Neutrophil (primary cell): Measurements from ENCODE around the gene HSP90B1.

Experiments
- H3K27ac ChIP-seq: fragments of 200-600 bp; sonication (generic); 2 replicates; pipeline ENCODE4 v1.5.1; 2016; ENCODE audit warnings: mild to moderate bottlenecking, moderate library complexity
- H3K27me3 ChIP-seq: fragments of 200-600 bp; sonication (generic); 2 replicates; pipeline ENCODE4 v1.6.0; 2016; ENCODE audit warnings: mild to moderate bottlenecking
- H3K36me3 ChIP-seq: fragments of 200-600 bp; sonication (generic); 2 replicates; pipeline ENCODE4 v1.5.1; 2017
- H3K4me1 ChIP-seq, 2 experiments: fragments of 200-600 bp in 1 of 2; sonication (generic) in 1 of 2; 1 replicate in 1 of 2; 2 replicates in 1 of 2; pipeline versions ENCODE4 v1.5.1 to v1.6.1; 2013 to 2016; ENCODE audit warnings: low read depth in 1 of 2, low read length in 1 of 2, mild to moderate bottlenecking in 1 of 2, moderate library complexity in 1 of 2; ENCODE audit not compliant: control insufficient read depth in 1 of 2, insufficient read depth in 1 of 2
- H3K4me3 ChIP-seq, 2 experiments: fragments of 200-600 bp in 1 of 2; sonication (generic) in 1 of 2; 1 replicate in 1 of 2; 2 replicates in 1 of 2; pipeline ENCODE4 v1.5.1; 2013 to 2016; ENCODE audit warnings: low read depth in 1 of 2, low read length in 1 of 2, mild to moderate bottlenecking in 1 of 2, moderate library complexity in 1 of 2
- H3K9me3 ChIP-seq: fragments of 200-600 bp; sonication (generic); 2 replicates; pipeline ENCODE4 v1.5.1; 2016
- CTCF ChIP-seq: fragments of 200-600 bp; sonication (generic); IDR thresholded peaks from 2 replicates; pipeline ENCODE4 v1.5.1; 2016; ENCODE audit warnings: antibody characterized with exemption

HSP90B1 gene

GRCh38 chr12:103915306-103915705, 14.9 kb upstream of the HSP90B1 start:
- H3K4me3 ChIP-seq = no peak overlapping the region
- no peak for TF ChIP-seq CTCF
- no peaks in the 10 kb centered on the region for H3K4me1 ChIP-seq
- no peaks in the 10 kb centered on the region for H3K27me3 ChIP-seq
- no peak overlapping the region for H3K27ac ChIP-seq
- no peaks in the 10 kb centered on the region for H3K9me3 ChIP-seq
- H3K36me3 ChIP-seq = no peaks in the 10 kb centered on the region

- Histone ChIP-seq H3K9me3 (no peaks in the 10 kb centered on the region), H3K27me3 (no peaks in the 10 kb centered on the region), H3K36me3 (no peaks in the 10 kb centered on the region), H3K4me1 (no peaks in the 10 kb centered on the region), H3K27ac (no peak overlapping the region), H3K4me3 (no peak overlapping the region)
- no peak for TF ChIP-seq CTCF
These were observed 12.3 kb upstream of the HSP90B1 start for GRCh38 chr12:103917873-103918272.

- no peaks in the 10 kb centered on the region for H3K27me3 ChIP-seq
- H3K4me3 ChIP-seq = no peak overlapping the region
- H3K27ac ChIP-seq = no peak overlapping the region
These were observed 5.2 kb upstream of the HSP90B1 start for GRCh38 chr12:103924761-103925641.

GRCh38 chr12:103928682-103929045, 1.5 kb upstream of the HSP90B1 start:
- Histone ChIP-seq H3K27me3 (no peaks in the 10 kb centered on the region), H3K27ac (peak overlapping the region; percentile 85), H3K4me3 (peak overlapping the region; percentile 91 to 96), H3K4me1 (peaks cover 42 to 48% of the 10 kb centered on the region in 2 experiments), H3K9me3 (no peaks in the 10 kb centered on the region), H3K36me3 (no peaks in the 10 kb centered on the region)
- no peak for TF ChIP-seq CTCF

More at GRCh38 chr12:103924761-103925641, 5.2 kb upstream of the HSP90B1 start:
- Histone ChIP-seq H3K9me3 (no peaks in the 10 kb centered on the region), H3K36me3 (no peaks in the 10 kb centered on the region), H3K4me1 (peaks cover 13 to 16% of the 10 kb centered on the region in 2 experiments)
- TF ChIP-seq CTCF = no peak

- no peaks in the 10 kb centered on the region for H3K27me3 ChIP-seq
- peak overlapping the region; percentile 85 for H3K27ac ChIP-seq
- peaks cover 42 to 48% of the 10 kb centered on the region in 2 experiments for H3K4me1 ChIP-seq
- no peak for TF ChIP-seq CTCF
- no peaks in the 10 kb centered on the region for H3K9me3 ChIP-seq
- H3K4me3 ChIP-seq = peak overlapping the region; percentile 91 to 96
- peaks cover 5% of the 10 kb centered on the region for H3K36me3 ChIP-seq
These were observed 995 bp upstream of the HSP90B1 start for GRCh38 chr12:103929046-103929783.
